Cortex of kidney (tissue), 1 donor: ENCODE measurements around the gene ZWILCH.
"Not testable (repeated sequence)": the region's sequence is repeated elsewhere in the genome, so short reads cannot be mapped to it uniquely, and the experiment has no call there.

Experiments
- DNase-seq: peaks from one replicate; lab custom pipeline; 2025; lab: John Stamatoyannopoulos, UW

Gene ZWILCH

GRCh38 chr15:66581972-66582537 lies 76.9 kb downstream of the ZWILCH start:
- no peak for DNase-seq

GRCh38 chr15:66586155-66586976 lies 81.2 kb downstream of the ZWILCH start:
- no peak for DNase-seq

GRCh38 chr15:66587020-66587419 lies 81.9 kb downstream of the ZWILCH start:
- DNase-seq = no peak

- DNase-seq = no peak
These were observed 82.6 kb downstream of the ZWILCH start for GRCh38 chr15:66587749-66588148.

GRCh38 chr15:66588537-66588936 lies 83.4 kb downstream of the ZWILCH start:
- no peak for DNase-seq

GRCh38 chr15:66588971-66589370 lies 83.8 kb downstream of the ZWILCH start:
- DNase-seq = no peak

- DNase-seq = not testable (repeated sequence)
These were observed 84.3 kb downstream of the ZWILCH start for GRCh38 chr15:66589429-66589828.

GRCh38 chr15:66590435-66590834 lies 85.3 kb downstream of the ZWILCH start:
- no peak for DNase-seq

GRCh38 chr15:66591322-66591862 lies 86.3 kb downstream of the ZWILCH start:
- DNase-seq = no peak

GRCh38 chr15:66592505-66593218 lies 87.5 kb downstream of the ZWILCH start:
- no peak for DNase-seq

- DNase-seq = no peak
These were observed 88.2 kb downstream of the ZWILCH start for GRCh38 chr15:66593219-66593780.

- no peak for DNase-seq
These were observed 89.2 kb downstream of the ZWILCH start for GRCh38 chr15:66594344-66594743.

- no peak for DNase-seq
These were observed 89.7 kb downstream of the ZWILCH start for GRCh38 chr15:66594836-66595235.

- DNase-seq = no peak
These were observed 90.2 kb downstream of the ZWILCH start for GRCh38 chr15:66595332-66595731.

GRCh38 chr15:66595931-66596545 lies 90.9 kb downstream of the ZWILCH start:
- DNase-seq = no peak

- DNase-seq = no peak
These were observed 93.1 kb downstream of the ZWILCH start for GRCh38 chr15:66598095-66598815.
